Heart left ventricle (tissue), 16 donors: ENCODE data around the gene TACC3. TPM values are rescaled to one million over a fixed set of nuclear protein-coding genes. Genes with fewer than 3 reads are reported as not detected.

Source experiments
- ATAC-seq, 4 donors: fragments of 200-7000 bp; cut with Tn5 transposase; one replicate each; pipeline ENCODE4 v1.9.1; 2020 to 2022; ENCODE audit warnings: moderate library complexity in 4 of 4, mild to moderate bottlenecking in 3 of 4, moderate number of reproducible peaks in 1 of 4
- DNase-seq, 5 donors: peaks; one replicate each; pipeline ENCODE4 v3.0.0-alpha.2; 2020
- H3K27ac ChIP-seq, 12 donors: fragments of 200-600 bp; sonication (generic) in 4 of 12; one replicate each; pipeline versions ENCODE4 v1.5.0 to v1.8.0; 2016 to 2022; ENCODE audit warnings: mild to moderate bottlenecking in 2 of 12
- H3K27me3 ChIP-seq, 9 donors: fragments of 200-600 bp; sonication (generic) in 2 of 9; one replicate each; pipeline versions ENCODE4 v1.5.1 to v1.8.0; 2016 to 2022; ENCODE audit warnings: mild to moderate bottlenecking in 3 of 9
- H3K36me3 ChIP-seq, 9 donors: fragments of 200-600 bp; sonication (generic) in 2 of 9; one replicate each; pipeline versions ENCODE4 v1.5.0 to v1.8.0; 2018 to 2022; ENCODE audit warnings: mild to moderate bottlenecking in 2 of 9
- H3K4me1 ChIP-seq, 12 donors: fragments of 200-600 bp; sonication (generic) in 4 of 12; one replicate each; pipeline versions ENCODE4 v1.5.0 to v1.8.0; 2016 to 2022; ENCODE audit warnings: mild to moderate bottlenecking in 3 of 12
- H3K4me3 ChIP-seq, 12 donors: fragments of 200-600 bp; sonication (generic) in 4 of 12; one replicate each; pipeline versions ENCODE4 v1.5.0 to v1.8.0; 2017 to 2022; ENCODE audit warnings: mild to moderate bottlenecking in 9 of 12, moderate library complexity in 4 of 12
- H3K9me3 ChIP-seq, 12 donors: fragments of 200-600 bp; sonication (generic) in 4 of 12; one replicate each; pipeline versions ENCODE4 v1.5.0 to v1.8.0; 2016 to 2022; ENCODE audit warnings: mild to moderate bottlenecking in 1 of 12
- POLR2A ChIP-seq, 2 donors: fragments of 450-650 bp; IDR thresholded peaks; one replicate each; pipeline ENCODE4 v1.6.1; 2017; ENCODE audit warnings: antibody characterized with exemption in 2 of 2, mild to moderate bottlenecking in 2 of 2, moderate library complexity in 2 of 2
- WGBS, 4 donors: extraction: QIAGEN DNeasy Blood & Tissue Kit in 2 of 4; methylation state at CpG; one replicate each; pipeline versions ENCODE4 v1.1.5 to v1.1.7; 2013 to 2018; 5-methylcytosine and 5-hydroxymethylcytosine counted together
- intact Hi-C, 10 donors: fragments of 100-400 bp; cut with DNase I; formaldehyde crosslinking; loops; one replicate each; pipeline versions ENCODE4 v1.11.1 to v1.14.2; 2022
- polyA plus RNA-seq, 2 donors: library from polyadenylated mRNA; stranded (reverse); fragments of 200-250 nt; gene quantifications; one replicate each; pipeline ENCODE4 v1.2.3, GENCODE V29; 2013
- total RNA-seq, 9 donors: library from RNA; depleted of rRNA in 2 of 9; stranded (reverse); fragments of >200 nt in 2 of 9; fragmentation: NEBNext Ultra II Directional in 3 of 9; extraction: Animal tissue kit (Norgen Biotek cat#: 25700) in 3 of 9; gene quantifications; one replicate each; pipeline versions ENCODE4 v1.1.0 to v1.2.4, GENCODE V29; 2016 to 2023
- TF ChIP-seq, protein P1 (sequence below), 12 donors: fragments of 200-600 bp; sonication (generic) in 4 of 12; IDR thresholded peaks; one replicate each; pipeline versions ENCODE4 v1.5.0 to v1.8.0; 2018 to 2022; ENCODE audit warnings: antibody characterized with exemption in 12 of 12, mild to moderate bottlenecking in 5 of 12
- donor health status: ischemic (EF 13 %, LVEDD 7.1; RV severe dilation, severe dysfunction).
- donor health status: healthy with polysubstance abuse.
- donor health status: DM: no; HTN: yes; CAD: no.
- donor health status: DM: no; HTN: no; CAD: no.
- donor health status: ischemic (EF 25% LVEDD 6.9; RV normal size, moderate dysfunction).
- donor health status: ischemic (EF 25% LVEDD 5.7; RV mildly dilated, moderate dysfunction).
- donor health status: healthy.
- donor health status: DM: yes; HTN: yes; CAD: no.
- donor health status: ischemic (EF 35%, LVEDD 5.7; RV mildly dilated, moderate dysfunction).
- donor health status: nonischemic (EF 11% LVEDD 7.7; RV severe dilation, severe dysfunction).
- donor health status: DM: yes; HTN: yes; CAD: no.
- donor health status: PGD.
- donor health status: ischemic (EF 29% LVEDD 5.4; RV normal size, mild dysfunction).
- donor health status: nonischemic (EF 23%, LVEDD 6.1; RV moderate dilation, normal function).

The TACC3 gene
- total and polyA plus RNA-seq, 11 donors: 2.9 to 19.1 (median 6.1) TPM

- ATAC-seq: no peak
- Histone ChIP-seq H3K4me1 (peaks cover 0 to 15% (median 5%) of the 10 kb centered on the region in 12 donors), H3K4me3 (no peak overlapping the region), H3K27me3 (peaks cover 0 to 7% (median 0%) of the 10 kb centered on the region in 9 donors), H3K36me3 (peaks cover 0 to 28% (median 4%) of the 10 kb centered on the region in 9 donors), H3K27ac (no peak overlapping the region), H3K9me3 (no peaks in the 10 kb centered on the region)
- WGBS, 4 donors: 87 to 89% (median 89%) methylated on average over 11 to 16 of the region's 16 CpGs
- DNase-seq: no peak
- TF ChIP-seq POLR2A (IDR thresholded peaks at IDR 0.05): no peak
- TF ChIP-seq, protein P1, sequence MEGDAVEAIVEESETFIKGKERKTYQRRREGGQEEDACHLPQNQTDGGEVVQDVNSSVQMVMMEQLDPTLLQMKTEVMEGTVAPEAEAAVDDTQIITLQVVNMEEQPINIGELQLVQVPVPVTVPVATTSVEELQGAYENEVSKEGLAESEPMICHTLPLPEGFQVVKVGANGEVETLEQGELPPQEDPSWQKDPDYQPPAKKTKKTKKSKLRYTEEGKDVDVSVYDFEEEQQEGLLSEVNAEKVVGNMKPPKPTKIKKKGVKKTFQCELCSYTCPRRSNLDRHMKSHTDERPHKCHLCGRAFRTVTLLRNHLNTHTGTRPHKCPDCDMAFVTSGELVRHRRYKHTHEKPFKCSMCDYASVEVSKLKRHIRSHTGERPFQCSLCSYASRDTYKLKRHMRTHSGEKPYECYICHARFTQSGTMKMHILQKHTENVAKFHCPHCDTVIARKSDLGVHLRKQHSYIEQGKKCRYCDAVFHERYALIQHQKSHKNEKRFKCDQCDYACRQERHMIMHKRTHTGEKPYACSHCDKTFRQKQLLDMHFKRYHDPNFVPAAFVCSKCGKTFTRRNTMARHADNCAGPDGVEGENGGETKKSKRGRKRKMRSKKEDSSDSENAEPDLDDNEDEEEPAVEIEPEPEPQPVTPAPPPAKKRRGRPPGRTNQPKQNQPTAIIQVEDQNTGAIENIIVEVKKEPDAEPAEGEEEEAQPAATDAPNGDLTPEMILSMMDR (IDR thresholded peaks at IDR 0.05): no peak
- intact Hi-C loops: loop anchor here in 9 of 10 donors (2.0 to 5.0 kb wide), 6 partner anchors 60 to 155 kb away; no protein-coding TSS in a partner anchor
These were observed 26.3 kb downstream of the TACC3 start for GRCh38 chr4:1747603-1747967.

GRCh38 chr4:1748465-1748995 lies 27.2 kb downstream of the TACC3 start:
- peaks cover 0 to 18% (median 4%) of the 10 kb centered on the region in 9 donors for H3K36me3 ChIP-seq
- H3K27ac ChIP-seq: no peak overlapping the region
- peaks cover 0 to 22% (median 9%) of the 10 kb centered on the region in 12 donors for H3K4me1 ChIP-seq
- no peak overlapping the region for H3K4me3 ChIP-seq
- H3K9me3 ChIP-seq: no peaks in the 10 kb centered on the region
- peaks cover 0 to 7% (median 0%) of the 10 kb centered on the region in 9 donors for H3K27me3 ChIP-seq
- intact Hi-C loops: loop anchor here (1.0 to 5.0 kb wide), 8 partner anchors 59 to 162 kb away; no protein-coding TSS in a partner anchor
- no peak for TF ChIP-seq POLR2A (IDR thresholded peaks at IDR 0.05)
- TF ChIP-seq, protein P1 (IDR thresholded peaks at IDR 0.05): peak; percentile 67 to 81 (median 74)
- peak; percentile 66 to 81 (median 67) for DNase-seq
- ATAC-seq: peak in 3 of 4 donors; percentile 31 to 52 (median 44)
- WGBS, 4 donors: 3 to 10% (median 7%) methylated on average over 16 to 29 of the region's 29 CpGs

DNA sequence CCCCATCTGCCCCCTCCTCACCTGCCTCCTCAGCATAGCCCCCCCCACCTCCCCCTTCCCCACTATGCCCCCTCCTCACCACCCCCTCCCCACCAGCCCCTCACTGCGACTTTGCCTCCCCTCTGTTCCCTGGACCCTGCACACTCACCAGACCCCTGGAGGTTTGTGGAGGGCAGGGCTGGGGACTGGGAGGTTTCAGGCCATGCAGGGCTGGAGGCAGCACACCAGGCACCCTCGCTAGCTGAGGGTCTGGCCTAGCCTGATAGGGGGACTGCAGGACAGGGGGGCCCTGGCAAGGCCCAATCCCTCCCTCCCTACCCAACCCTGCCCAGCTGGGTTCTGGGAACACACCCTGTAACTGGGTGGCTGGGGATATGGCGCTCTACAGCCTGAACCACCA lies 28.0 kb downstream of the TACC3 start:
- Histone ChIP-seq H3K4me3 (no peak overlapping the region), H3K36me3 (peaks cover 0 to 11% (median 3%) of the 10 kb centered on the region in 9 donors), H3K4me1 (peaks cover 0 to 22% (median 9%) of the 10 kb centered on the region in 12 donors), H3K9me3 (no peaks in the 10 kb centered on the region), H3K27me3 (peaks cover 0 to 7% (median 0%) of the 10 kb centered on the region in 9 donors), H3K27ac (no peak overlapping the region)
- DNase-seq (no peak), ATAC-seq (no peak)
- intact Hi-C loops: loop anchor here in 8 of 10 donors (2.0 to 5.0 kb wide), 4 partner anchors 58 to 153 kb away; no protein-coding TSS in a partner anchor
- WGBS, 4 donors: 52 to 100% (median 75%) methylated on average over 2 to 3 of the region's 3 CpGs
- TF ChIP-seq POLR2A (IDR thresholded peaks at IDR 0.05): no peak
- TF ChIP-seq, protein P1 (IDR thresholded peaks at IDR 0.05): no peak

GRCh38 chr4:1749826-1750225 lies 28.5 kb downstream of the TACC3 start:
- no peak for DNase-seq
- no peak overlapping the region for H3K27ac ChIP-seq
- no peak overlapping the region for H3K4me3 ChIP-seq
- peaks cover 0 to 7% (median 0%) of the 10 kb centered on the region in 9 donors for H3K27me3 ChIP-seq
- H3K4me1 ChIP-seq: peaks cover 0 to 22% (median 9%) of the 10 kb centered on the region in 12 donors
- ATAC-seq: no peak
- 60 to 83% (median 73%) methylated on average over 8 to 14 of the region's 14 CpGs for WGBS, 4 donors
- H3K9me3 ChIP-seq: no peaks in the 10 kb centered on the region
- TF ChIP-seq, protein P1 (IDR thresholded peaks at IDR 0.05): no peak
- no peak for TF ChIP-seq POLR2A (IDR thresholded peaks at IDR 0.05)
- intact Hi-C loops: loop anchor here in 8 of 10 donors (2.0 to 5.0 kb wide), 4 partner anchors 57 to 152 kb away; no protein-coding TSS in a partner anchor
- H3K36me3 ChIP-seq: peaks cover 0 to 6% (median 0%) of the 10 kb centered on the region in 9 donors
